Measurements from ENCODE around the gene MYL12A. TPM values are rescaled to one million over a fixed set of nuclear protein-coding genes. Genes with fewer than 3 reads are reported as not detected.
"Not testable (repeated sequence)": the region's sequence is repeated elsewhere in the genome, so short reads cannot be mapped to it uniquely, and the experiment has no call there.

The MYL12A gene
- total RNA-seq, 1 donor from 2014 or later: 1,520 TPM

- DNase-seq: no peak
- ATAC-seq (ENCODE audit: poor library complexity): no peak
- intact Hi-C loops (cut with DNase I): no loop called here
Measured at GRCh38 chr18:3266062-3266608, 18.5 kb downstream of the MYL12A start.

GRCh38 chr18:3268306-3268705 lies 20.7 kb downstream of the MYL12A start:
- ATAC-seq (ENCODE audit: poor library complexity): no peak
- intact Hi-C loops (cut with DNase I): no loop called here
- no peak for DNase-seq

DNA sequence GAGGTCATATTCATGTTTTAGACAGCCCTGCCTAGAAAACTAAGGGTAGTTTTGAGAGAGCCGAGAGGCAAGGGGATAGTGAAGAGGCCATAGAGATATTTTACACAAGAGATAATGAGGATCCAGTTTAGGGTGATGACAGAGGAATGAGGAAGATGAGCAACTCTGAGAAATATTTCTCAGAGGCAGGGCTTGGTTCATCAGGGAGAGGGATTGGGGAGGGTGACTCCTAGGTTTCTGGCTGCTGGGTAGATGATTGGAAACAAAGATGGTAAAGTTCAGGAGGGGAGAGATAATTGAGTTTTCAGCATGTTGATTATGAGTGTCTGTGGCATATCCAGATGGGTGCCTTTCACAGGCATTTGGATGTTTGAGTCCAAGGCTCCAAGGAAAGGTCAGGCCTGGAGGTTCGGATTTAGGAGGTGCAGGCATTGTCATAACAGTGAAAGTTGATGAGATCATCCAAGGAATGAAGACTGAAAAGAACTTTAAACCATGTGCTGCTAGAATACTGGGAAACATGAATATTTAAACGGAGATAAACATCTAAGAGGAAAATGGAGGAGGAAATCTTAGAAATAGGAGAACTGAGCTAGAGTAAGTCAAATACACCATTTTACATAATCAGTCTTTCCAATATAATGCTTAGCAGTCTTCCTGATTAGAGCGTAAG lies 21.8 kb downstream of the MYL12A start:
- no peak for ATAC-seq (ENCODE audit: poor library complexity)

GRCh38 chr18:3269914-3270299 lies 22.3 kb downstream of the MYL12A start:
- intact Hi-C loops (cut with DNase I): no loop called here
- ATAC-seq (ENCODE audit: poor library complexity) (no peak), DNase-seq (no peak)

More for the DNA sequence above, 21.8 kb downstream of the MYL12A start:
- intact Hi-C loops (cut with DNase I): no loop called here
- no peak for DNase-seq

GRCh38 chr18:3273042-3273441 lies 25.4 kb downstream of the MYL12A start:
- intact Hi-C loops (cut with DNase I): no loop called here
- ATAC-seq (ENCODE audit: poor library complexity) (no peak), DNase-seq (no peak)

DNA sequence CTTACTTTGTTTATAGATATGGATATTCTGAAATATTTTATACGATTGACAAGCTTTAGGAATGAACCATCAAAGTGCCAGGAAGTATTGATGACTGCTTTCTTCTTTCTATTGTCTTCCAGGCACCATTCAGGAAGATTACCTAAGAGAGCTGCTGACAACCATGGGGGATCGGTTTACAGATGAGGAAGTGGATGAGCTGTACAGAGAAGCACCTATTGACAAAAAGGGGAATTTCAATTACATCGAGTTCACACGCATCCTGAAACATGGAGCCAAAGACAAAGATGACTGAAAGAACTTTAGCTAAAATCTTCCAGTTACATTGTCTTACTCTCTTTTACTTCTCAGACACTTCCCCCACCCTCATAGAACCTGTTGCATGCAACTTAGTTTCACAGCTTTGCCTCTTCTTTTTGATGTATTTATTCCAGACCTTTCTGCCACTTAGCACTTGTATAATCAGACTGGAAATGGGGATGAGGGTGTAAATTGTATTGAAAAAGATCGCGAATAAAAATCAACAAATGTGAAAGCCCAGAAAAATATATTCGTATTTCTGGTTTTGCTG lies 30.1 kb downstream of the MYL12A start:
- DNase-seq; ATAC-seq (ENCODE audit: poor library complexity); intact Hi-C loops (cut with DNase I): not testable (repeated sequence)

GRCh38 chr18:3279201-3280185 lies 31.9 kb downstream of the MYL12A start:
- no peak for ATAC-seq (ENCODE audit: poor library complexity)
- DNase-seq: no peak
- intact Hi-C loops (cut with DNase I): loop anchor here (2.0 to 5.0 kb wide), 2 partner anchors 173 to 387 kb away; partner anchors contain the start of gene TGIF1

- intact Hi-C loops (cut with DNase I): loop anchor here (2.0 to 5.0 kb wide), 2 partner anchors 171 to 385 kb away; partner anchors contain the start of gene TGIF1
- peak; percentile 91 for ATAC-seq (ENCODE audit: poor library complexity)
- no peak for DNase-seq
Measured at GRCh38 chr18:3281456-3282400, 34.1 kb downstream of the MYL12A start.

- no peak for ATAC-seq (ENCODE audit: poor library complexity)
- no peak for DNase-seq
- intact Hi-C loops (cut with DNase I): loop anchor here (5.0 kb wide), 1 partner anchor 169 kb away; the partner anchor contains the start of gene TGIF1
Measured at GRCh38 chr18:3283253-3283863, 35.8 kb downstream of the MYL12A start.

DNA sequence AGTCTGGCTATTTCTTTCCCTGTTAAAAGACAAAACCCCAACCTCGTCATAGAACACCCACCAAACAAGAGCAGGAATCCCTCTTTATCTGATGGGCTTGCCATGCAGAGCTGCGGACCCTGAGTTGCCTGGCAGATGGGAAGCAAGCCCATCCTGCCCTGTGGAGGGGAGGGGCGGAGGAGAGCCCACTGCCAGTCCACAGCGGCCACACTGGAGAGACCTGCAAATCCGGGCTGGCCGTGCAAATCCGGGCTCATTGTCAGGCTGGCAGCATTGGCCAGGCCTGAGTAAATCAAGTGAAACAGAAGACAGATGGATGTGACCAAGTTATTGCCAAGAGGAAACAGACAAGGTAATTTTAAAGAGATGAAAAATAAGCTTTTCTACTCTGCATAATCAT lies 36.3 kb downstream of the MYL12A start:
- intact Hi-C loops (cut with DNase I): loop anchor here (2.0 to 5.0 kb wide), 2 partner anchors 168 to 301 kb away; partner anchors contain the start of gene TGIF1
- no peak for ATAC-seq (ENCODE audit: poor library complexity)
- no peak for DNase-seq

- ATAC-seq (ENCODE audit: poor library complexity) (no peak), DNase-seq (no peak)
- intact Hi-C loops (cut with DNase I): loop anchor here (2.0 to 5.0 kb wide), 2 partner anchors 168 to 300 kb away; partner anchors contain the start of gene TGIF1
Measured at GRCh38 chr18:3284501-3284900, 36.9 kb downstream of the MYL12A start.

- no peak for ATAC-seq (ENCODE audit: poor library complexity)
- DNase-seq: no peak
- intact Hi-C loops (cut with DNase I): loop anchor here (5.0 kb wide), 1 partner anchor 176 kb away; no protein-coding TSS in a partner anchor
Measured at GRCh38 chr18:3286159-3286558, 38.6 kb downstream of the MYL12A start.

GRCh38 chr18:3293196-3293951 lies 45.8 kb downstream of the MYL12A start:
- ATAC-seq (ENCODE audit: poor library complexity) (no peak), DNase-seq (no peak)
- intact Hi-C loops (cut with DNase I): no loop called here

- ATAC-seq (ENCODE audit: poor library complexity) (no peak), DNase-seq (no peak)
- intact Hi-C loops (cut with DNase I): no loop called here
Measured at GRCh38 chr18:3294435-3295080, 47.0 kb downstream of the MYL12A start.

DNA sequence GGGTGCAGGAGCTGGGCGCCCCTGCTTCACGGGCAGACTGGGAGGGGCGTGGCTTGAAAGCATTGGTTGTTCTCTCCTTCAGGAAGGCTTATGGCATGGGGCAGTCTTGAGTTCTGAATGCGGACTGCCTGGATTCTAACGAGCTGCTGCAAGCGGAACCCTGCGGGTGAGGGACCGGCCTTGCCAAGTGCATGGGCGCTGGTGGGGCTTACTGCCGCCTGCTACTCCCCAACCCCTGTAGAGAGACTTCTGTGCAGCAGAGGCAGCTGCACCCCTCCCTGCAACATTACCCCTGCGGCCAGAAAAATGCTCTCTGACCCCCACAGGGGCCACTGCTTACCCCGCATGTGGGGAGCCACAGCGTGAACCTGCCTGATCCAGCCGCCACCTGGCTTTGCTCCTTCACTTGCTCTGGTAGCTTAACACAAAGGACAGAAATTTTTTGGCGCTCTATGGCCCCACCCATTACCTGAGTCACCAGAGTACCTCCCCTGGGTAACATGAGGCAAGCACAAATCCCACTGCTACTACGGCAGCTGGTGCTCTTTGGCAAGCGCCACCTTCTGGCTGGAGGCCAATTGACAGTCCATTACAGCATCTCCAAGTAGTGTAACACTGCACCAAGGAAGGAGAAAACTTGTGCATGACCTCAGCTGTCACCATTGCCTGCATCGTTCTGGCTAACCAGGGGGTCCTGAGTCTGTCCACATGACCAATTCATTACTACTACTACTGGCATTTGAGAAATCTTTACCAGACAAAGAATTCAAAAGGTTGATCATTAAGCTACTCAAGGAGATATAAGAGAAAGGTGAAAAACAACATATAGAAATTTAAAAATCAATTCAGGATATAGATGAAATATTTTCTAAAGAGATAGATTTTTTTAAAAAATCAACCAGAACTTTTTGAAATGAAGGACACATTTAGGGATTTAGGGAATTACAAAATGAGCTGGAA lies 49.7 kb downstream of the MYL12A start:
- intact Hi-C loops (cut with DNase I): no loop called here

More for the DNA sequence above, 49.7 kb downstream of the MYL12A start:
- ATAC-seq (ENCODE audit: poor library complexity) (peak; percentile 93), DNase-seq (peak; percentile 88)

Data from Right ventricle myocardium superior (tissue), 1 donor.